ENCODE measurements around the gene CUL4A.

- TF ChIP-seq EZH2 (IDR thresholded peaks at IDR 0.05; ENCODE audit: borderline replicate concordance, low read depth, low read length, severe bottlenecking) (no peak), CTCF (IDR thresholded peaks at IDR 0.05; ENCODE audit: borderline replicate concordance, extremely low read depth, low read length, poor library complexity, severe bottlenecking) (no peak)
These were observed 22.1 kb downstream of the CUL4A start for GRCh38 chr13:113231306-113232207.

Data from DND-41 (cell line).